ENCODE results near the gene SPOCK2. TPM values are rescaled to one million over a fixed set of nuclear protein-coding genes. Genes with fewer than 3 reads are reported as not detected.
A peak's percentile ranks its signal among the peaks of the same experiment; 100 is the strongest.

Gene SPOCK2
- polyA plus RNA-seq, 1 donor = 17.4 TPM

GRCh38 chr10:72069751-72070526 is 18.4 kb downstream of the SPOCK2 start:
- no peaks in the 10 kb centered on the region for H3K9me3 ChIP-seq (ENCODE audit: control insufficient read depth, low read depth, low read length)
- no peak for DNase-seq
- H3K27ac ChIP-seq (ENCODE audit: low read length) = no peak overlapping the region
- H3K4me3 ChIP-seq (ENCODE audit: low read length) = no peak overlapping the region
- no peaks in the 10 kb centered on the region for H3K36me3 ChIP-seq (ENCODE audit: control insufficient read depth, insufficient read depth, low read length)
- WGBS (ENCODE audit: insufficient coverage, low lambda C conversion rate) = no CpG with 5 or more reads among the region's 7 CpGs
- no peaks in the 10 kb centered on the region for H3K4me1 ChIP-seq (ENCODE audit: control insufficient read depth, insufficient read depth, low read length)
- H3K27me3 ChIP-seq (ENCODE audit: control insufficient read depth, insufficient read depth, low read length) = no peaks in the 10 kb centered on the region

GRCh38 chr10:72068901-72069446 is 19.4 kb downstream of the SPOCK2 start:
- Histone ChIP-seq H3K36me3 (ENCODE audit: control insufficient read depth, insufficient read depth, low read length) (no peaks in the 10 kb centered on the region), H3K4me1 (ENCODE audit: control insufficient read depth, insufficient read depth, low read length) (peaks cover 2% of the 10 kb centered on the region), H3K9me3 (ENCODE audit: control insufficient read depth, low read depth, low read length) (no peaks in the 10 kb centered on the region), H3K4me3 (ENCODE audit: low read length) (no peak overlapping the region), H3K27me3 (ENCODE audit: control insufficient read depth, insufficient read depth, low read length) (no peaks in the 10 kb centered on the region), H3K27ac (ENCODE audit: low read length) (no peak overlapping the region)
- no CpG with 5 or more reads among the region's 12 CpGs for WGBS (ENCODE audit: insufficient coverage, low lambda C conversion rate)
- no peak for DNase-seq

- Histone ChIP-seq H3K27ac (ENCODE audit: low read length) (no peak overlapping the region), H3K27me3 (ENCODE audit: control insufficient read depth, insufficient read depth, low read length) (no peaks in the 10 kb centered on the region), H3K4me1 (ENCODE audit: control insufficient read depth, insufficient read depth, low read length) (peaks cover 10% of the 10 kb centered on the region), H3K4me3 (ENCODE audit: low read length) (no peak overlapping the region), H3K36me3 (ENCODE audit: control insufficient read depth, insufficient read depth, low read length) (no peaks in the 10 kb centered on the region), H3K9me3 (ENCODE audit: control insufficient read depth, low read depth, low read length) (no peaks in the 10 kb centered on the region)
- WGBS (ENCODE audit: insufficient coverage, low lambda C conversion rate) = no CpG with 5 or more reads among the region's 11 CpGs
- no peak for DNase-seq
Observed at GRCh38 chr10:72068126-72068765, 20.1 kb downstream of the SPOCK2 start.

GRCh38 chr10:72067463-72068125 is 20.8 kb downstream of the SPOCK2 start:
- Histone ChIP-seq H3K4me1 (ENCODE audit: control insufficient read depth, insufficient read depth, low read length) (peaks cover 12% of the 10 kb centered on the region), H3K27ac (ENCODE audit: low read length) (no peak overlapping the region), H3K36me3 (ENCODE audit: control insufficient read depth, insufficient read depth, low read length) (no peaks in the 10 kb centered on the region), H3K27me3 (ENCODE audit: control insufficient read depth, insufficient read depth, low read length) (no peaks in the 10 kb centered on the region), H3K9me3 (ENCODE audit: control insufficient read depth, low read depth, low read length) (no peaks in the 10 kb centered on the region), H3K4me3 (ENCODE audit: low read length) (no peak overlapping the region)
- no peak for DNase-seq
- no CpG with 5 or more reads among the region's 13 CpGs for WGBS (ENCODE audit: insufficient coverage, low lambda C conversion rate)

- WGBS (ENCODE audit: insufficient coverage, low lambda C conversion rate) = no CpG with 5 or more reads among the region's 18 CpGs
- Histone ChIP-seq H3K27ac (ENCODE audit: low read length) (no peak overlapping the region), H3K4me1 (ENCODE audit: control insufficient read depth, insufficient read depth, low read length) (peaks cover 12% of the 10 kb centered on the region), H3K36me3 (ENCODE audit: control insufficient read depth, insufficient read depth, low read length) (no peaks in the 10 kb centered on the region), H3K9me3 (ENCODE audit: control insufficient read depth, low read depth, low read length) (no peaks in the 10 kb centered on the region), H3K4me3 (ENCODE audit: low read length) (no peak overlapping the region), H3K27me3 (ENCODE audit: control insufficient read depth, insufficient read depth, low read length) (no peaks in the 10 kb centered on the region)
- DNase-seq = no peak
Observed at GRCh38 chr10:72066318-72067284, 21.8 kb downstream of the SPOCK2 start.

GRCh38 chr10:72065439-72066025 is 22.8 kb downstream of the SPOCK2 start:
- Histone ChIP-seq H3K4me1 (ENCODE audit: control insufficient read depth, insufficient read depth, low read length) (peaks cover 12% of the 10 kb centered on the region), H3K36me3 (ENCODE audit: control insufficient read depth, insufficient read depth, low read length) (no peaks in the 10 kb centered on the region), H3K9me3 (ENCODE audit: control insufficient read depth, low read depth, low read length) (no peaks in the 10 kb centered on the region), H3K4me3 (ENCODE audit: low read length) (no peak overlapping the region), H3K27ac (ENCODE audit: low read length) (no peak overlapping the region), H3K27me3 (ENCODE audit: control insufficient read depth, insufficient read depth, low read length) (no peaks in the 10 kb centered on the region)
- WGBS (ENCODE audit: insufficient coverage, low lambda C conversion rate) = no CpG with 5 or more reads among the region's 13 CpGs
- DNase-seq = no peak

- Histone ChIP-seq H3K27me3 (ENCODE audit: control insufficient read depth, insufficient read depth, low read length) (no peaks in the 10 kb centered on the region), H3K4me1 (ENCODE audit: control insufficient read depth, insufficient read depth, low read length) (peaks cover 12% of the 10 kb centered on the region), H3K27ac (ENCODE audit: low read length) (no peak overlapping the region), H3K4me3 (ENCODE audit: low read length) (no peak overlapping the region), H3K9me3 (ENCODE audit: control insufficient read depth, low read depth, low read length) (no peaks in the 10 kb centered on the region), H3K36me3 (ENCODE audit: control insufficient read depth, insufficient read depth, low read length) (no peaks in the 10 kb centered on the region)
- no CpG with 5 or more reads among the region's 9 CpGs for WGBS (ENCODE audit: insufficient coverage, low lambda C conversion rate)
- DNase-seq = peak; percentile 54 to 65
Observed at GRCh38 chr10:72063703-72064391, 24.5 kb downstream of the SPOCK2 start.

GRCh38 chr10:72062832-72063702 is 25.3 kb downstream of the SPOCK2 start:
- H3K9me3 ChIP-seq (ENCODE audit: control insufficient read depth, low read depth, low read length) = no peaks in the 10 kb centered on the region
- no peaks in the 10 kb centered on the region for H3K27me3 ChIP-seq (ENCODE audit: control insufficient read depth, insufficient read depth, low read length)
- no peak for DNase-seq
- no peak overlapping the region for H3K27ac ChIP-seq (ENCODE audit: low read length)
- no peak overlapping the region for H3K4me3 ChIP-seq (ENCODE audit: low read length)
- no peaks in the 10 kb centered on the region for H3K36me3 ChIP-seq (ENCODE audit: control insufficient read depth, insufficient read depth, low read length)
- peaks cover 12% of the 10 kb centered on the region for H3K4me1 ChIP-seq (ENCODE audit: control insufficient read depth, insufficient read depth, low read length)
- WGBS (ENCODE audit: insufficient coverage, low lambda C conversion rate) = 90% methylated on average over 4 of the region's 29 CpGs
